ENCODE results near the gene WDR73.

Gene WDR73

DNA sequence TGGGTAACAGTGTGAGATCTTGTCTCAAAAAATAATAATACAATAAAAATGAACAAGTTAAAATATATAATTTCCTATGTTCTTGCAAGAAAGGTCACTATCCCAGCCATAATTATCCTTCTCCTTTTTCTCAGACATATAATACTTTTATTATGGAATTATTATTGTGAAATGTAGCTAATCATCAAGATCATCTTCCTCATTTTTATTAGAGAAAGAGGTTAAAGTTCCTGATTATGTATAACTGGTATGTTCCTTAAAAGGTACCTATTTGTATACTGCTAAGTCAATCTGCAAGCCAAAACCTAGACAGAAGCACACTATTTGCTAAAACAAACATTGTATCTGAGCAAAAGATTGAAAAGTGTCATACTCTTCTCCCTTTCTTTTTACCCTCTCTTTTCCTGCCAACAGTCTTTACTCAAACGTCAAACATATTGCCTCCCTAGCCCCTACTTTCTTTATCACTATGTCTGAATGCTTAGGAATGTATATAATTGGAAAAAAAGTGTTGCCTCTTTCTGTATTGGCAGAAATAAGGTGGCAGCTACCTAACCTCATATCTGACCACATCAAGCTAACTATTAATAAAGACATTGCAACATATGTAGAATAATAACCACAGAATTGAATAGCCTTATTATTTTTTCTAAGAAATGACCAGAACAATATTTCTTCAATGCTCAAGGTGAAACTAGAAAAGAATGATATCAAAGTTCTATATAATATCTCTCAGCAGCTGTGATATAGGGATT, 43.3 kb upstream of the WDR73 start:
- TF ChIP-seq POLR2AphosphoS5 (IDR thresholded peaks at IDR 0.05; ENCODE audit: low read depth, low read length) (no peak), SIN3A (IDR thresholded peaks at IDR 0.05; ENCODE audit: borderline replicate concordance, insufficient read depth, low read length) (no peak), FOXP2 (optimal IDR thresholded peaks at IDR 0.05; ENCODE audit: borderline replicate concordance, extremely low read depth, extremely low read length, insufficient read depth) (no peak), TAF1 (IDR thresholded peaks at IDR 0.05; ENCODE audit: borderline replicate concordance, insufficient read depth, low read length) (no peak)
- TF ChIP-seq, protein P1, sequence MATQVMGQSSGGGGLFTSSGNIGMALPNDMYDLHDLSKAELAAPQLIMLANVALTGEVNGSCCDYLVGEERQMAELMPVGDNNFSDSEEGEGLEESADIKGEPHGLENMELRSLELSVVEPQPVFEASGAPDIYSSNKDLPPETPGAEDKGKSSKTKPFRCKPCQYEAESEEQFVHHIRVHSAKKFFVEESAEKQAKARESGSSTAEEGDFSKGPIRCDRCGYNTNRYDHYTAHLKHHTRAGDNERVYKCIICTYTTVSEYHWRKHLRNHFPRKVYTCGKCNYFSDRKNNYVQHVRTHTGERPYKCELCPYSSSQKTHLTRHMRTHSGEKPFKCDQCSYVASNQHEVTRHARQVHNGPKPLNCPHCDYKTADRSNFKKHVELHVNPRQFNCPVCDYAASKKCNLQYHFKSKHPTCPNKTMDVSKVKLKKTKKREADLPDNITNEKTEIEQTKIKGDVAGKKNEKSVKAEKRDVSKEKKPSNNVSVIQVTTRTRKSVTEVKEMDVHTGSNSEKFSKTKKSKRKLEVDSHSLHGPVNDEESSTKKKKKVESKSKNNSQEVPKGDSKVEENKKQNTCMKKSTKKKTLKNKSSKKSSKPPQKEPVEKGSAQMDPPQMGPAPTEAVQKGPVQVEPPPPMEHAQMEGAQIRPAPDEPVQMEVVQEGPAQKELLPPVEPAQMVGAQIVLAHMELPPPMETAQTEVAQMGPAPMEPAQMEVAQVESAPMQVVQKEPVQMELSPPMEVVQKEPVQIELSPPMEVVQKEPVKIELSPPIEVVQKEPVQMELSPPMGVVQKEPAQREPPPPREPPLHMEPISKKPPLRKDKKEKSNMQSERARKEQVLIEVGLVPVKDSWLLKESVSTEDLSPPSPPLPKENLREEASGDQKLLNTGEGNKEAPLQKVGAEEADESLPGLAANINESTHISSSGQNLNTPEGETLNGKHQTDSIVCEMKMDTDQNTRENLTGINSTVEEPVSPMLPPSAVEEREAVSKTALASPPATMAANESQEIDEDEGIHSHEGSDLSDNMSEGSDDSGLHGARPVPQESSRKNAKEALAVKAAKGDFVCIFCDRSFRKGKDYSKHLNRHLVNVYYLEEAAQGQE (IDR thresholded peaks at IDR 0.05; ENCODE audit: insufficient read depth in 1 of 2, low read depth in 2 of 2, low read length in 2 of 2): no peak

DNA sequence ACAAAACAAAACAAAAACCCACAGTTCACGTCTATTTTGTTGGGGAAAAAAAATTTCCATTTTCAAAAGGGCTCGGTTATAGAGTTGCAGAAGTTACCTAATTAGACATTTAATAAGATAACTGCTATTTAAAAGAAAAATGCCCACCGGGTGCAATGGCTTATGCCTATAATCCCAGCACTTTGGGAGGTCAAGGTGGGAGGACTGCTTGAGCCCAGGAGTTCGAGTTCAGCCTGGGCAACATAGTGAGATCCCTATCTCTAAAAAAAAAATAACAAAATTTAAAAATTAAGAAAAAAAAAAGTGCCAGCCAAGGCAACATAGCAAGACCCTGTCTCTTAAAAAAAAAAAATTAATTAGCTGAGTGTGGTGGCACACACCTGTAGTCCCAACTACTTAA, 42.7 kb upstream of the WDR73 start:
- TF ChIP-seq TAF1 (IDR thresholded peaks at IDR 0.05; ENCODE audit: borderline replicate concordance, insufficient read depth, low read length) (no peak), POLR2AphosphoS5 (IDR thresholded peaks at IDR 0.05; ENCODE audit: low read depth, low read length) (no peak), SIN3A (IDR thresholded peaks at IDR 0.05; ENCODE audit: borderline replicate concordance, insufficient read depth, low read length) (no peak), FOXP2 (optimal IDR thresholded peaks at IDR 0.05; ENCODE audit: borderline replicate concordance, extremely low read depth, extremely low read length, insufficient read depth) (no peak)
- TF ChIP-seq, protein P1 (IDR thresholded peaks at IDR 0.05; ENCODE audit: insufficient read depth in 1 of 2, low read depth in 2 of 2, low read length in 2 of 2): no peak

DNA sequence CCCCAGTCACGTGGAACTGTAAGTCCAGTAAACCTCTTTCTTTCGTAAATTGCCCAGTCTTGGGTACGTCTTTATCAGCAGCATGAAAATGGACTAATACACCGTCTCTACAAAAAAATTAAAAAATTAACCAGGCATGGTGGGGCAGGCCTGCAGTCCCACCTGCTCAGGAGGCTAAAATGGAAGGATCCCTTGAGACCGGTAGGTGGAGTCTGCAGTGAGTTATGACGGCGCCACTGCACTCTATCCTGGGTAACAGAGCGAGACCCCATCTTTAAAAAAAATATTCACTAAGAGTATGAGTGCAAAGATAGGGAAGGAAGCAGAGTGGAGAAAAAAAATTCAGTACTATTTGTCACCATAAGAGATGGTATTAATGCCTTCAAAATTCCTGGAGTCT, 36.3 kb upstream of the WDR73 start:
- TF ChIP-seq, protein P1 (IDR thresholded peaks at IDR 0.05; ENCODE audit: insufficient read depth in 1 of 2, low read depth in 2 of 2, low read length in 2 of 2): no peak
- TF ChIP-seq FOXP2 (optimal IDR thresholded peaks at IDR 0.05; ENCODE audit: borderline replicate concordance, extremely low read depth, extremely low read length, insufficient read depth) (no peak), SIN3A (IDR thresholded peaks at IDR 0.05; ENCODE audit: borderline replicate concordance, insufficient read depth, low read length) (no peak), POLR2AphosphoS5 (IDR thresholded peaks at IDR 0.05; ENCODE audit: low read depth, low read length) (no peak), TAF1 (IDR thresholded peaks at IDR 0.05; ENCODE audit: borderline replicate concordance, insufficient read depth, low read length) (no peak)

DNA sequence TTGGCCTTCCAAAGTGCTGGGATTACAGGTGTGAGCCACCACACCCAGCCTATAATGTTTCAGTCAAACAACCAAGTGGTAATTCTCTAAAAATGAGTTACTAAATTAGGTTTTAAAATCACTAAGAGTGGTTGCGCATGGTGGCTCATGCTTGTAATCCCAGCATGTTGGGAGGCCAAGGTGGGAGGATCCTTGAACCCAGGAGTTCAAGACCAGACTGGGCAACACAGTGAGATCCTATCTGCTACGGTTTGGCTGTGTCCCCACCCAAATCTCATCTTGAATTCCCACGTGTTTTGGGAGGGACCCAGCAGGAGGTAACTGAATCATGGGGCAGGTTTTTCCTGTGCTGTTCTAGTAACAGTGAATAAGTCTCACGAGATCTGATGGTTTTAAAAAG, 35.8 kb upstream of the WDR73 start:
- TF ChIP-seq POLR2AphosphoS5 (IDR thresholded peaks at IDR 0.05; ENCODE audit: low read depth, low read length) (no peak), FOXP2 (optimal IDR thresholded peaks at IDR 0.05; ENCODE audit: borderline replicate concordance, extremely low read depth, extremely low read length, insufficient read depth) (no peak), SIN3A (IDR thresholded peaks at IDR 0.05; ENCODE audit: borderline replicate concordance, insufficient read depth, low read length) (no peak), TAF1 (IDR thresholded peaks at IDR 0.05; ENCODE audit: borderline replicate concordance, insufficient read depth, low read length) (no peak)
- TF ChIP-seq, protein P1 (IDR thresholded peaks at IDR 0.05; ENCODE audit: insufficient read depth in 1 of 2, low read depth in 2 of 2, low read length in 2 of 2): no peak
